Stimulated activated CD4-positive, alpha-beta T cell treated with anti-CD3 and anti-CD28 coated beads, Interleukin-1b, Interleukin-23, amount 100 ng/mL, for 24 hours (primary cell): Measurements from ENCODE around the gene LPIN2.

Experiments
- DNase-seq, 4 experiments: peaks; one replicate each; pipeline ENCODE4 v3.0.0-alpha.2; 2020; ENCODE audit warnings: low read depth in 4 of 4, low spot score in 1 of 4

LPIN2 gene

DNA sequence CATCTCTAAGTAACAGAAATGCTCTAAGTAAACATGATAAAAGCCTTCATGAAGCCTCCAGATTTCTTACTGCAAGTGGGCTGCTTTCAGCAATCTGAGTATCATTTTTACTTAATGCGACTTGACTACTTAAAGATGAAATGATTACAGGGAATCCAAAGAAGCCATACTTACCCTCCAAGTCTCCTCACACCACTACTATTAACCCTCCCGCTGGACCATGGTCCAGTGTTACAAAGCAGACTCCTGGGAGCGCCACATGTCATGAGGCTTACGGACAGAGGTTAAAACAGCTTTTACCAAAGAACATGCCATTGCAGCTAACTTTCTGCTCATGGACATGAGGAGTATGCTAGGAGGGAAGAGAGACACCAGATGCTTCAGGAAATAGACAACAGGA is 46.4 kb downstream of the LPIN2 start:
- DNase-seq = no peak

DNA sequence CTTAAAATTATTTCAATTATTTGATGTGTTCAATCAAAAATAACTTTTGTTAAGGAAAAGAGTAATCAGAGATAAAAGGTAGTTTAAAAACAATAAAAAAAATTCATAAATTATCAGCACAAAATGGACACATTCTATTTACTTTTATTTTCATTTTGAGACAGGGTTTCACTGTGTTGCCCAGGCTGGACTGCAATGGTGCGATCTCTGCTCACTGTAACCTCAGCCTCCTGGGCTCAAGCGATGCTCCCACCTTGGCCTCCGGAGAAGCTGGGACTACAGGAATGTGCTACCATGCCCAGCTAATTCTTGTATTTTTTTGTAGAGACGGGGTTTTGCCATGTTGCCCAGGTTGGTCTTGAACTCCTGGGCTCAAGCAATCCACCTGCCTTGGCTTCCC is 47.1 kb downstream of the LPIN2 start:
- DNase-seq = no peak

DNA sequence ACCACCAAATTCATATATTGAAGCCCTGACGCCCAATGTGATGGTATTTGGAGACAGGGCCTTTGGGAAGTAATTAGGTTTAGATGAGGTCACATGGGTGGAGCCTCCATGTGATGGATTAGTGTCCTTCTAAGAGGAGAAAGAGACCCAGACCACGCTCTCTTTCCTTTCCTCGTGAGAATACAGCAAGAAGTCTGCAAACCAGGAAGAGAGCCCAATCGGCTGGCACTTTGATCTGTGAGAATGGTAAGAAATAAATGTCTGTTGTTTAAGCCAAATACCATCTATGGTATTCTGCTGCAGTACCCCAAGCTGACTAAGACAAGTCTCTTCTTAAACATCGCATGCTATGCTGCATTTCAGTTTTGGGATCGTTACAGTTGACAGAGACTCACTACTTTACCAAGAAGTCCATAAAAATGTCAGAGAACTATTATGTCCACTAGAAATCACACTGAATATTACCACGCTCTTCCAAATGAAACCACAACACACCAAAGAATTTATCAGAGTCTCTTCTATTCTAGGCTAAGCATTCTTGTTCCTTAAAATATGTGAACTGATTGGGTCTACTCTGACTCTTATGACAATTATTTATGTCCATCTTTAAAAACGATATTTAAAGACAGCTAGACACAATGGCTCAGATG is 48.5 kb downstream of the LPIN2 start:
- no peak for DNase-seq
